Skin of body (tissue), 2 donors: Measurements from ENCODE around the gene PFDN6. TPM values are rescaled to one million over a fixed set of nuclear protein-coding genes. Genes with fewer than 3 reads are reported as not detected.

Source experiments
- DNase-seq: peaks from one replicate; lab custom pipeline; 2025; lab: John Stamatoyannopoulos, UW
- total RNA-seq: library from RNA; depleted of rRNA; stranded (reverse); fragments of >200 nt; gene quantifications from one replicate; pipeline ENCODE4 v1.2.3, GENCODE V29; 2014

The PFDN6 gene
- total RNA-seq, 1 donor from 2014 or later = 25.3 TPM

GRCh38 chr6:33295621-33296369 lies 6.4 kb downstream of the PFDN6 start:
- no peak for DNase-seq

GRCh38 chr6:33296797-33297405 lies 7.5 kb downstream of the PFDN6 start:
- DNase-seq = no peak

- DNase-seq = no peak
Measured at GRCh38 chr6:33297406-33297955, 8.1 kb downstream of the PFDN6 start.

GRCh38 chr6:33297956-33298772 lies 8.8 kb downstream of the PFDN6 start:
- peak; percentile 86 for DNase-seq

- DNase-seq = peak; percentile 73
Measured at GRCh38 chr6:33298773-33299236, 9.4 kb downstream of the PFDN6 start, which contains the start of gene RGL2. Gene RGL2 (minus strand): TSS chr6:33298942. CDS start chr6:33298610, 332 bp downstream.

- DNase-seq = peak; percentile 91
Measured at GRCh38 chr6:33299237-33299944, 10.0 kb downstream of the PFDN6 start.

- DNase-seq = no peak
Measured at GRCh38 chr6:33301877-33302276, 12.5 kb downstream of the PFDN6 start.

GRCh38 chr6:33304216-33304615 lies 14.8 kb downstream of the PFDN6 start:
- DNase-seq = no peak

GRCh38 chr6:33305052-33305451 lies 15.7 kb downstream of the PFDN6 start:
- DNase-seq = no peak

GRCh38 chr6:33306356-33306755 lies 17.0 kb downstream of the PFDN6 start:
- DNase-seq = no peak

- peak; percentile 58 for DNase-seq
Measured at GRCh38 chr6:33312361-33313104, 23.1 kb downstream of the PFDN6 start.

- no peak for DNase-seq
Measured at GRCh38 chr6:33313105-33313708, 23.8 kb downstream of the PFDN6 start.

GRCh38 chr6:33313709-33314514 lies 24.5 kb downstream of the PFDN6 start, which contains the start of gene TAPBP:
Gene TAPBP (minus strand): TSS chr6:33314078. CDS start chr6:33314041, 37 bp downstream.
- DNase-seq = no peak

- DNase-seq = peak; percentile 82
Measured at GRCh38 chr6:33314515-33314942, 25.1 kb downstream of the PFDN6 start.

GRCh38 chr6:33314943-33315792 lies 25.8 kb downstream of the PFDN6 start:
- no peak for DNase-seq

- DNase-seq = no peak
Measured at GRCh38 chr6:33315793-33316602, 26.6 kb downstream of the PFDN6 start.
